HFFc6 (cell line): ENCODE results near the gene HTATSF1. TPM values are rescaled to one million over a fixed set of nuclear protein-coding genes. Genes with fewer than 3 reads are reported as not detected.

Experiments used
- DNase-seq: peaks from one replicate; pipeline ENCODE4 v3.0.0-alpha.2; 2018
- H3K27ac Mint-ChIP-seq: 2 replicates; pipeline ENCODE4 v1.8.0; 2020; ENCODE audit warnings: mild to moderate bottlenecking, mixed read lengths
- H3K27me3 Mint-ChIP-seq: 2 replicates; pipeline ENCODE4 v1.8.0; 2021; ENCODE audit warnings: mild to moderate bottlenecking, moderate library complexity, mixed read lengths; ENCODE audit not compliant: insufficient read depth
- H3K36me3 Mint-ChIP-seq: 2 replicates; pipeline ENCODE4 v1.8.0; 2021; ENCODE audit warnings: low read depth, mixed read lengths
- H3K4me1 Mint-ChIP-seq: 2 replicates; pipeline ENCODE4 v1.8.0; 2020; ENCODE audit warnings: low read depth, mixed read lengths
- H3K4me3 Mint-ChIP-seq: 2 replicates; pipeline ENCODE4 v1.8.0; 2020; ENCODE audit warnings: mild to moderate bottlenecking, moderate library complexity, mixed read lengths
- H3K9me3 Mint-ChIP-seq: 2 replicates; pipeline ENCODE4 v1.8.0; 2020; ENCODE audit warnings: mild to moderate bottlenecking, mixed read lengths
- long read RNA-seq: library from polyadenylated mRNA; unstranded; transcript quantifications from one replicate; pipeline ENCODE4 v2.0.0, GENCODE V29; 2019
- total RNA-seq, 6 experiments: library from RNA; stranded (reverse); fragmentation: NEBNext Ultra II Directional; extraction: Animal tissue kit (Norgen Biotek cat#: 25700); gene quantifications; 2 replicates in 1 of 6; 3 replicates in 5 of 6; pipeline ENCODE4 v1.2.3, GENCODE V29; 2021
- TF ChIP-seq, protein P1 (sequence below): fragments of 200-600 bp; sonication (generic); IDR thresholded peaks from 2 replicates; pipeline ENCODE4 v1.5.0; 2021; ENCODE audit warnings: antibody characterized with exemption, mild to moderate bottlenecking

The HTATSF1 gene
- total RNA-seq: 10 to 100 TPM; 31.9 to 37.7 (median 33.0) TPM
- long read RNA-seq, transcript HTATSF1-204 (10 exons, 3,019 nt): major isoform, 18 of 52 reads
- long read RNA-seq, transcript HTATSF1-201 (9 exons, 2,775 nt): minor isoform, 12 of 52 reads
- long read RNA-seq, partial matches to known transcripts: 12 of 52 reads
- long read RNA-seq, other reads (novel, unspliced or antisense): 8 of 52 reads

GRCh38 chrX:136497556-136498052, at the start of gene HTATSF1:
Gene HTATSF1, plus strand, starts transcription at chrX:136497592. Its CDS starts 93 bp downstream, at chrX:136497685.
- Mint-ChIP-seq H3K9me3 (no peaks in the 10 kb centered on the region), H3K4me3 (peak within 1 kb of the TSS; percentile 94), H3K4me1 (peaks cover 11% of the 10 kb centered on the region; the same call in 1 of the 2 replicates), H3K27me3 (no peaks in the 10 kb centered on the region), H3K27ac (peak within 1 kb of the TSS; percentile 91), H3K36me3 (no peaks in the 10 kb centered on the region)
- TF ChIP-seq, protein P1, sequence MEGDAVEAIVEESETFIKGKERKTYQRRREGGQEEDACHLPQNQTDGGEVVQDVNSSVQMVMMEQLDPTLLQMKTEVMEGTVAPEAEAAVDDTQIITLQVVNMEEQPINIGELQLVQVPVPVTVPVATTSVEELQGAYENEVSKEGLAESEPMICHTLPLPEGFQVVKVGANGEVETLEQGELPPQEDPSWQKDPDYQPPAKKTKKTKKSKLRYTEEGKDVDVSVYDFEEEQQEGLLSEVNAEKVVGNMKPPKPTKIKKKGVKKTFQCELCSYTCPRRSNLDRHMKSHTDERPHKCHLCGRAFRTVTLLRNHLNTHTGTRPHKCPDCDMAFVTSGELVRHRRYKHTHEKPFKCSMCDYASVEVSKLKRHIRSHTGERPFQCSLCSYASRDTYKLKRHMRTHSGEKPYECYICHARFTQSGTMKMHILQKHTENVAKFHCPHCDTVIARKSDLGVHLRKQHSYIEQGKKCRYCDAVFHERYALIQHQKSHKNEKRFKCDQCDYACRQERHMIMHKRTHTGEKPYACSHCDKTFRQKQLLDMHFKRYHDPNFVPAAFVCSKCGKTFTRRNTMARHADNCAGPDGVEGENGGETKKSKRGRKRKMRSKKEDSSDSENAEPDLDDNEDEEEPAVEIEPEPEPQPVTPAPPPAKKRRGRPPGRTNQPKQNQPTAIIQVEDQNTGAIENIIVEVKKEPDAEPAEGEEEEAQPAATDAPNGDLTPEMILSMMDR: no peak
- no peak for DNase-seq

- no peak overlapping the region for H3K4me3 Mint-ChIP-seq
- no peak overlapping the region for H3K27ac Mint-ChIP-seq
- H3K27me3 Mint-ChIP-seq: no peaks in the 10 kb centered on the region
- H3K9me3 Mint-ChIP-seq: no peaks in the 10 kb centered on the region
- no peaks in the 10 kb centered on the region for H3K36me3 Mint-ChIP-seq
- TF ChIP-seq, protein P1: no peak
- DNase-seq: no peak
- H3K4me1 Mint-ChIP-seq: no peaks in the 10 kb centered on the region
Observed at GRCh38 chrX:136447968-136448367, 49.4 kb upstream of the HTATSF1 start.

- Mint-ChIP-seq H3K9me3 (no peaks in the 10 kb centered on the region), H3K4me3 (no peak overlapping the region), H3K36me3 (no peaks in the 10 kb centered on the region), H3K4me1 (no peaks in the 10 kb centered on the region), H3K27me3 (no peaks in the 10 kb centered on the region), H3K27ac (no peak overlapping the region)
- TF ChIP-seq, protein P1: no peak
- no peak for DNase-seq
Observed at GRCh38 chrX:136450050-136450830, 47.2 kb upstream of the HTATSF1 start.

- Mint-ChIP-seq H3K27ac (no peak overlapping the region), H3K4me3 (no peak overlapping the region), H3K4me1 (no peaks in the 10 kb centered on the region), H3K36me3 (no peaks in the 10 kb centered on the region), H3K27me3 (no peaks in the 10 kb centered on the region), H3K9me3 (no peaks in the 10 kb centered on the region)
- DNase-seq: no peak
- TF ChIP-seq, protein P1: no peak
Observed at GRCh38 chrX:136452614-136453013, 44.8 kb upstream of the HTATSF1 start.

DNA sequence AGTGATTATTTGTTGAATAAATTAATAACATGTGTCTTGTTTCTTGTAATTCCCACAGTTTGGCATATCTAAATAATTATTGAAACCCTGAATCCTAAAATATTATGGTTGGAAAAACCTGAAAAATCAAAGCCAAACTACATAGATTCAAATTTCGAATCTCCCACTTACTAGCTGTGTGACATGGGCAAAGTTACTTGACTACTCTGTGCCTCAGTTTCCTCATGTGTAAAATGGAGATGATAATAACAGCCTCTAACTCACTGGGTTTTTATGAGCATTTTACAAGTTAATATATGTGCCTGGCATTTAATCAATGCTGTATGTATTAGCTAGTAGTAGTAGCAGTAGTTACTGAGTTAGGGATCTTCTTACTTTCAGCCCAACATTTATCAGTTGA, 44.3 kb upstream of the HTATSF1 start:
- H3K9me3 Mint-ChIP-seq: no peaks in the 10 kb centered on the region
- TF ChIP-seq, protein P1: no peak
- DNase-seq: no peak
- H3K27ac Mint-ChIP-seq: no peak overlapping the region
- H3K36me3 Mint-ChIP-seq: no peaks in the 10 kb centered on the region
- H3K4me1 Mint-ChIP-seq: no peaks in the 10 kb centered on the region
- H3K27me3 Mint-ChIP-seq: no peaks in the 10 kb centered on the region
- H3K4me3 Mint-ChIP-seq: no peak overlapping the region
